Putamen (tissue), 1 donor: ENCODE data around the gene CACNA1H.

Source experiments
- DNase-seq: peaks from one replicate; pipeline ENCODE4 v3.0.0-alpha.2; 2016; ENCODE audit warnings: low spot score

The CACNA1H gene

DNA sequence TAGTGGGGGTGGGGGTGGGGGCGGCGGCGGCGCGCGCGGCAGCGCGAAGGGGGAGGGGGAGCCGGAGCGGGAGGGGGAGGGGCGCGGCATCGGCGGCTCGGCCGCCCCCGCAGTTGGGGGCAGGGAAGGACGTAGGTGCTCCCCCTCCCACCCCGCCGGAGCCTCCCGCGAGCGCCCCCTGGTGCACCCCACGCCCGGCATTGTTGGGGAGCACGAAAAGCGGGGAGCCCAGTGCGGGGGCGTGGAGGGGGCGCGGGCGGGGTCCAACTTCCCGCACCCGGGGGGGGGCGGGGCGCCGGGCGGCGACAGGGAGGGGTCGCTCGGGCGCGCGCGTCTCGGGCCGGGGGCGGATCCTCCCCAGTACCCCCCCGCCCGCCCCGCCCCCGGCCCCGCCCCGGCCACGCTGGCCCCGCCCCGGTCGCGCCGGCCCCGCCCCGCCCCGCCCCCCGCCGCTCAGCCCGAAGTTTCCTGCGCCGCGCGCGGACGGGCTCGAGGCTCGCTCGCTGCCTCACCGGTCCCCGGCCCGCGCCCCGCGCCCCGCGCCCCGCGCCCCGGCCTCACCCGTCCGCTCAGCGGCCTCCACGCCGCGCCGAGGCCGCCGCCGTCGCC lies at the start of gene CACNA1H:
Gene CACNA1H (plus strand): TSS at position 456 of the 609 bp plus-strand sequence. CDS start 632 bp downstream, outside the sequence.
- no peak for DNase-seq

DNA sequence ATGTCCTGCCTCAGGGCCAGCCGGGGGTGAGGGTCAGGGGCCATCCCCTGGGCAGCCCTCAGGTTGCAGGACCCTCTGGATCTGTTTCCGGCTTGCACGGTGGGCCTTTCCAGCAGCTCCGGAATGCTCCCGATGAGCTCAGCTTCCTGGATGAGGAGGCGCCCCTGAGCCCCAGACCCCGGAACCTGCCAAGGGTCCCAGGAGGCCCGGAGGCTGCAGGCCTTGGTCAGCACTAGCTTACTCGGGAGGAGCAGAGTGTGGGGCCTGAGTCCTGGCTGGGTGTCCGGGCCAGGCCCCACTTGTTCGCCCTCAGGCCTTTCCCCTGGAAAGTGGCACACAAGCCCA lies 49.3 kb upstream of the CACNA1H start:
- no peak for DNase-seq

DNA sequence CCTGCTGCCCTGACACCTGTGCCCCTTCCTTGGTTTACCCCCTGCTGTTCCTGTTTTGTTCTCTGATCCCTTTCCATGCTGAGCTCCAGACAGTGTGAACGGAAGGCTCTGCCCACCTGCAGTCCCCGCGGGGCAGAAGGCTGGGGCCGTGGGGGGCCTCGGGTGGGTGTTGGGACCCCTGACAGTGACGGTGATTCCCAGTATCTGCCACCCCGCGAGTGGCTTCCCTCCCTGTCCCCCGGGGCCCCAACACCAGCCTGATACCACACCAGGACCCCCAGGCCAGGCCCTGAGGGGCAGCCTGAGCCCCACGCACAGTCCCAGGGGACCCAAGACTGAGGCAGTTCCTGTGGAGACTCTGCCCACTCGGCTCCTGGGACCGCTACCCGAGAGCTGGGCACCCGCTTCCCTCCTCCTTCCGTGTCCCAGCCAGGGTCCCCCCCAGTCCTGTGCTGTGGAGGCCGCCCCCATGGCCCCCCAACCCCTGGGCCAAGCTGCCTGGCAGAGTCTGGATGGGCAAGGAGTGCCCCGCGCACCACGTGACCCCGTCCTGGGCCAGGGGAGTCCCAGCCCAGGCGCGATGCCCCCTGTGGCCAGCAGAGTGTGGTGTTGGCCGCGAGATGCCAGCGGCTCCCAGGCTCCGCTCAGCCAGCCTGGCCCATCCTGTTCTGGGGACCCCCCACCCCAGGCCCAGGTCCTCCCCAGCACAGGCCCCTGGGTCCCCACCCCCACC lies 46.9 kb upstream of the CACNA1H start:
- DNase-seq = peak; percentile 55

DNA sequence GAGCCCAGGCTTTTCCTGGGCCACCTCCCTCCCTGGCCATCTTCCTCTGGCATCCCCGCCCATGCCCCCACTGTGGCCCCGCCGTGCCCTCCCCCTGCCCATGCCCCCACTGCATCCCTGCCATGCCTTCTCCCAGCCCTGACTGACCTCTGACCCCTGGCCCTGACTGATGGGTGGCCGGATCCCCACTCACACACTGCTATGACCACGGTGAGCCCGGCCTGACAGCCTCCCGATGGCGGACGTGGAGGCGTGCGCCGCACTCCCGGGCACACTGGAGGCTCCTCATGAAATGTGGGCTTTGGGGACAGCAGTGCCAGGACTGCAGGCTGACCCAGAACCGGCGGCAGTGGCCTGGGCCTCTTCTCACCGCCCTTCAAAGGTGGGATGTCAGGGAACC lies 46.2 kb upstream of the CACNA1H start:
- no peak for DNase-seq

DNA sequence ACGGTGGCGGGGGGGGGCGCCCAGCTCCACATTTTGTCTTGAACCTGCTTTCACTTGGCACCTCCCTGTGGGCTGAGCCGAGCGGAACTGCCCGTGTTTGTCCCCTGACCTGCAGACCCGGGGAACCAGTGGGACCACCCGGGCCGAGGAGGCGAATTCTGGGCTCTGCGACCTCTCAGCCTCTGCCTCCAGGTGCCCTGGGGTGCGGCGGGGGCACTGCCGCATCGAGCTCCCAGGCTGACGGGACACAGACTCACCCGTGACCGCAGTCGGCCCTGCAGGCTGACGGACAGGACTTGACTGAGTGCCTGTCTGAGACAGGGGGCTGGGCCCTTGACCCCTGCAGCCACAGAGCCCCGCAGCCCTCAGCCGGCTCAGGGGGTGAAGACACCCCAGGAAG lies 45.8 kb upstream of the CACNA1H start:
- DNase-seq = no peak

DNA sequence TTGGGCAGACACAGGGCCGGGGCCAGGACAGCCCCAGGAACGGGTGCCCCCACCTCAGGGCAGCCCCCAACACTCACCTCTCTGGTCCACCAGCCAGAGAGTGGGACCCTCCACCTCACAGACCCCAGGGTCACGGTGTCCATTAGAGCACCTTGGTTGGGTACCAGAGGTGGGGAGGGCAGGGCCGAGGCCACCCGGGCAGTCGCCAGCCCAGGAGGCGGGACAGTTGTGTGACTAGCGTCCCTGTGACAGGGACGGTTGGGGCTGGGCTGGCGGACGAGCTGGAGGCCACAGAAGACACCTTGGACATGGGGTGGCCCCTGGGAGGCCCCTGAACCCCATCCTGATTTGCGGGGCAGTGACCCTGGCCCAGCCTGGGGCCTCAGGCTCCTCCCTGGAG lies 45.2 kb upstream of the CACNA1H start:
- no peak for DNase-seq

DNA sequence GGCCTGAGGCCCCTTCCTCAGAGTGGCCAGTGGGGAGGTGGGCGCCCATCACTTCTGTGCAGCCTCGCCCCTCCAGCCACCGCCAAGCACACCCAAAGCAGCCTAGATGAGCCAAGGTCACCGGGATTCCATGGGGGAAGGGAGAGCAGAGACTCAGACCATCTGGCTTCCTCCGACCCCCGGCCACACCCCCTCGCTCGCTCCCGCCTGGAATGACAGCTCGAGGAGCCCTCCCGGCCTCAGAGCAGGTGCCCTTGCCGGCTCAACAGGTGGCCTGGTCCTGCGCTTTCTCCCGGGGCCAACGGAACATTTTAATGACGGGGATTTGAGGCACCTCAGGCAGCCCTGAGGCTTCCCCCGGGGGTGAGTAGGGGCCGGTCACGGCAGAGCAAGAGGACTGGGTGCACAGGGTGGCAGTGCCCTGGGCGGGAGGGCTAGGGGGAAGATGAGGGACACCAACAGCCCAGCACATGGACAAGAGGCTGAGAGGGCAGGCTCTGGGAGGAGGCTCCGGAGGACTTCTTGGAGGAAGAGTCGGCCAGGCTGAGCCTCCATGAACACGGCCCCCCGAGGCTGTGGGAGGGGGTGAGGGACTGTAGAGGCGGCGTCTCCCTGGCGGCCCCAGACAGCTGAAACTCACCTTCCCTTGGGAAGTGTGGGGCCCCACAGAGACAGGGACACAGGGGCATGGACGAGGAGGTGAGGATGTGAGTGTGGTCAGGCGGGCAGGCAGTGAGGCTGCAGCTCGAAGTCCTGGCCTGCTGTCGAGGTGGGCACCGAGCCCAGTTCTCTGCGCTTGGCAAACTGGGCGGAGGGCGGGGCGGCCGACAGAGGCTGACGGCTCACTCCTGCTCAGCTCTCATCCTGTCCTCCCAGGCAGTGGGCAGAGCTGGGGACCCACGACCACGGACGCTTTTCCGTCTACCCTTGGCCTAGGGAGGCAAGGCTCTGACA lies 44.3 kb upstream of the CACNA1H start:
- no peak for DNase-seq

DNA sequence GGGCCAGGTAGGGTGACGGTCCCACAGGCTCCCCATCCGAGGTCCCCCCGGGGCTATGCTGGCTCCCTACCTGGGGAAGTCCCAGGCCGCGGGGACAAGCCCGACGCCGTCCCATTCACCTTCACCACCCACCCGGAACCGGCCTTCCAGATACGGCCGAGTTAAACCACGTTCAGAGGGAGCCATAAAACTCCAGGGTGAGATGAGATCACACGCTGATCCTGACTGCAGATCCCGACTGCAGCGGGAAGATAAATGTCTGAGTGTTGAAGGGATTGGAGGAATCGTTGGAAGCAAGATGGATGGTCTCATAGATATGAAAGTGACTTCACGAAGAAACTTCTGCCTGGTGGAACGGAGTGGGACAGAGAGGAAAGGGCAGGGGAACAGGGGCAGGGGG lies 43.3 kb upstream of the CACNA1H start:
- no peak for DNase-seq

DNA sequence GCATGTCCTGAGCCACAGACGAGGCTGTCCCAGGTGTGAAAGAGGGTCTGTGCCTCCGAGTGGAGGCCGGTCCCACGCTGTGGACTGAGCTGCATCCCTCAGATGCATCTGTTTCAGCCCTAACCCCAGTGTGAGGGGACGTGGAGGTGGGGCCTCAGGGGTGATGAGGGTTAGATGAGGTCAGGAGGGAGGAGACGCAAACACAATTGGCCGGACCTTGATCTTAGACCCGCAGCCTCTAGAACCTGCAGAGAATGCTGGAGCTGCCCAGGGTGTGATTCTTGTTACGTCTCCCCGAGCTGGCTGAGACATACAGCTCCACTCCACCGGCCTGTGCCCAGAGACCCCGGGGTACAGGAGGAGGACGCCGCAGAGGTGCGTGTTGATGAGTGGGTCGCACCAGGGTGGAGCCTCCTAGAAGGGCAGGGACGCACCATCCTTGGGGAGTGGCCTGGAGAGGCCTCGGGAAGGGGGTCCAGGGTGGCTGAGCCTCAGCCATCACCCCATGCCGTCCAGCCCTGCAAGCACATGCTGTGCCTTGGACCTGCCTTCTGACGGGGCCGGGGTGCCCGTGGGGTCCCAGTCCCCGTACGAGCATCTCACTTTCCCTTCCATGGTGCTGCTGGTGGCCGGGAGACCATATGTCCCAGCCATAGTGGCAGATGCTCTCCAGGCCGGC lies 40.3 kb upstream of the CACNA1H start:
- DNase-seq = no peak

DNA sequence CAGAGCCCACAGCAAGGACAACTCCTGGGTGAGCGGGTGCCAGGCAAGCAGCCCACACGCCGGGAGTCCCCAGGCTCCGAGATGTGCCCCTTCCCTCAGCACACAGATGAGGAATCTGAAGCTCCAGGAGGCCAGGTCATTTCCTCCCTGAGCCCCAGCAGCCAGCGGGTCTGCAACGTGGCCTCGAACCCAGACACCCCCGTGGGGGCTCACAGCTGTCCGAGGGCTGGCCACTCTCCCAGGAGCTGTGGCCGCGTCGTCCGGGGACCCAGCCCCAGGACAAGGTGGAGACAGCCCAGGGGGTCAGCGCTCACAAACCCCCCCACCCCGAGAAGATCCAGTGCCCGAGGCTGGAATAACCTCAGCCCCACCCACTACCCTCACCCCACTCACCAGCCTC lies 39.4 kb upstream of the CACNA1H start:
- DNase-seq = no peak

DNA sequence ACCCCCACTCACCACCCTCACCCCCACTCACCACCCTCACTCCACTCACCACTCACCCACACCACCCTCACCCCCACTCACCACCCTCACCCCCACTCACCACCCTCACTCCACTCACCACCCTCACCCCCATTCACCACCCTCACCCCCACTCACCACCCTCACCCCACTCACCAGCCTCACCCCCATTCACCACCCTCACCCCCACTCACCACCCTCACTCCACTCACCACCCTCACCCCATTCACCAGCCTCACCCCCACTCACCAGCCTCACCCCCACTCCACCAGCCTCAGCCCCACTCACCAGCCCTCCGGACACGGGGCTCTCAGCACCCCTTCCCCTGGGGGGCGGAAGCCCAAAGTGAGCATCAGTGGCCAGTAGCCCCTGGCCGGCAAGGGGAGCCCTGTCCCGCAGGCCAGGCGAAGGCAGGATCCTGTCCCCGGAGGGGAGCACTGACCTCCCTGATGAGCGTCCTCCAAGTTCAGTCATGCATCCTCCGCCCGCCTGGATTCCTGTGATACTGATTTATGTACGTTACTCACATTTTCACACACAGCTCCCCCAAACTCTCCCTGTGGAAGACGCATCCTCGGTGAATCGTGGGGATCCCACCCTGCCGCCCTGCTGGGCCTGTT lies 38.9 kb upstream of the CACNA1H start:
- no peak for DNase-seq

DNA sequence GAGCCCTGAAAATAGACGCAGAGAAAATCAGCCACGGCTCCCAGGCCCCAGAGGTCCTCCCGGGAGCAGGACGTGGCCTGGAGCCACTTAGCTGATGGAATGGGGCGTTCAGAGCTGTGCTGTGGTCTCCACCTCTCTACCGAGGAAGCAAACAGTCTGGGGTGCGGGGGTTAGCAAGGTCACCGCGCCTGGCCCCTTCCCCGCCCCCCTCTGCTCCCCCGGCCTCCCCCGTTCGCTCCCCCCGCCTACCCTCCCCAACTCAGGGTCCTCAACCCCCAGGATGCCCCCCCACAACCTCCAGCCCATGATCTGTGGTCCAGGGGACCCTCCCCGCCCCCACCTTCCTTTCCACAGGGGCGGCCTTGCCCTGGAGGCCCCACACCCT lies 36.2 kb upstream of the CACNA1H start:
- DNase-seq = no peak

DNA sequence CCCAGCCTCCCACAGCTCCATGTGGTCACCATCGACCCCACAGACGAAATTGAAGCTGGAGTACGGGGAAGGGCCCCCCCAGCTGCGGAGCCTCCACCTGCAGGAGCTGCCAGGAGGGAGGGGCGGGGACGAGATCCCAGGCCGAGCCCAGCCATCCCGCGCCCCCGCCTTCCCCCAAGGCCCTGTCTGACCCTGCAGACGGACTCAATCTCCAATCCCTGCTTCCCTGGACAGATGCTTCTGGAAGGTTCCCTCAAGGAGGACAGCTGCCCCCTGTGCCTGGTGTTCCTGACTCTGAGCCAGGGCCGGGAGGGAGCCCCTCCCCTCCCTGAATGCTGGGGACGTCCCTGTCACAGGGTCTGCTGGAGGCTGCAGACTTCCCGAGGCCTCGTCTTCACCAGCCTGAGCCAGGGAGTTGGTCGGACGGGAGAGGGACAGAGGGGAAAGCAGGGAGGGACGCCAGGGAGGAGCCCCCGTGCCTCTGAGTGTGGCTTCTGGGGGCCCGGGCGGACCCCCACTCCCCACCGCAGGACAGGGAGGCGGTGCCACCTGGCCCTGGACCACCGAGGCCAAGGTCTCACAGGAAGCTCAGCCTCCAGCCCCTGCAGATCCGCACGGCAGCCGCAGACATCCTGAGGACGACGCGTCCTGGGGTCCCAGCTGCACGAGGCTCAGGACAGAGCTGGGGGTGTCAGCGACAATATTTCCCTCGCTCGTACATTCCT lies 35.6 kb upstream of the CACNA1H start:
- DNase-seq = no peak

DNA sequence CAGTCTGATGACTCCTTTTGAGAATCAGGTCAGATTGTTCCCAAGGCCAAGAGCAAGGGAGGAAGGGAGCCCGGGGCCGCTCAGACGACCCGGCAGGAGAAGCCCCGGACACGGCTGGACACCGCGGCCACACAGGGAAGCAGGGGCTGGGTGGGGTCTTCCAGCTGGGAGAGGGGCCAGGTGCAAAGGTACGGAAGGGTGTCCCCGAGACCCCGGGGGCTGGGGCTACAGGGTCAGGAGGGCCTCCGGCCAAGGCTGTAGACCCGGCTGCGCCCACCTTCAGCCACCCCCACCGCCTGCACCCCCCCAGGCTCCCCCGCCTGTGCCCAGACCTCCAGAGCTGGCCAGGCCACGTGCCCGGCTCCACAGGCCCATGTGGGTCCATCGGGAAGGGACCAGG lies 35.0 kb upstream of the CACNA1H start:
- no peak for DNase-seq

DNA sequence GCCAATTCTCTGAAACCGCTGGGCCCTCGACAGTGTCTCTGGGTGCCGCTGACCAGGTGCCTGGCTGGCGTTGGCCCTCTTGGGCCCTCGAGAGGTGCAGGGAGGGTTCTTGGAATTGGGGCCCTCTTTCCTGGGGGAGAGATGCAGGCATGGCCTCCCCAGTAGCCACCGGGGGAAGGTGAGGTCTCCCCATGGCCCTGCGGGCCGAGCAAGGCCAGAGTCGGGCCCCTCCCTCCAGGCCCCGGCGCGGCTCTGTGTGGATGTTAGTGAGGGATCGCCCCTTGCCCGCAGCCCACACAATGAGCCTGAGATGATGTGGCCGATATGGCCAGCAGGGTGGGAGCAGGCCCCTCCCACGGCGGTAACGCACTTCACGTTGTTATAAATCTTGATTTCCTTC lies 33.8 kb upstream of the CACNA1H start:
- DNase-seq = no peak

DNA sequence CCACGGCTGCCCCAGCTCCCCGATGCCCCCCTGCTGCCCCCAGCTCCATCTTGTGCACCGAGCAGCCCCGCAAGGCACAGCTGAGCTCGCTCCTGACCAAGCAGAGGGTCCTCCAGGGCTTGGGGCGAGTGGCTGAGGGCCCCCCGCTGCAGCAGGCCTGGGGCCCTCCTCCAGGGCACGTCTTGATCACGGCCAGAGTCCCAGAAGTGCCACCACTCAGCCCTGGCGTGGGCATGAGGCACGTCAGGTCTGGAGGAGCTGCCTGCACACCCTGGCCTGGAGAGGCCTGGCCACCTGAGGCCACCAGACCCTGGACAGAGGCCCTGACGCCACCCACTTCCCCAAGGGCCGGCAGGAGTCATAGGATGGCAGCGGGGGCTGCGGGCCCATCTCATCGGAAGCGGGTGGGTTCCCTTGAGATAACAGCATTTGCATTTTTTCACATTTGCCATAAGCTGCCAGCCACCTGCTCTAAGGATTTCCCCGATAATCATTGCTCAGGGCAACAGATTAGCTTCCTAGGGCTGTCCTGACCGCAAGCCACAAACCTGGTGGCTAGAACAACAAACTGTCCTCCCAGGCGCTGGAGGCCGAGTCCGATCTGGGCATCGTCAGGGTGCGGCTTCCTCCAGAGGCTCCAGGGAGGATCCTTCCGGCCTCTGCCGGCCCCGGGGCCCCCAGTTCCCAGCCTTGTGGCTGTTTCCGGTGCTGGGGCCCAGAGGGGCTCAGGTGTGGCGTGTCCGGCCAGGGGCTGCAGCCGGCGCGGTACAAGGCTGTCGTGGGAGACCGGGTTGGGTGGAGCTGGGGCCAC lies 32.9 kb upstream of the CACNA1H start:
- no peak for DNase-seq

DNA sequence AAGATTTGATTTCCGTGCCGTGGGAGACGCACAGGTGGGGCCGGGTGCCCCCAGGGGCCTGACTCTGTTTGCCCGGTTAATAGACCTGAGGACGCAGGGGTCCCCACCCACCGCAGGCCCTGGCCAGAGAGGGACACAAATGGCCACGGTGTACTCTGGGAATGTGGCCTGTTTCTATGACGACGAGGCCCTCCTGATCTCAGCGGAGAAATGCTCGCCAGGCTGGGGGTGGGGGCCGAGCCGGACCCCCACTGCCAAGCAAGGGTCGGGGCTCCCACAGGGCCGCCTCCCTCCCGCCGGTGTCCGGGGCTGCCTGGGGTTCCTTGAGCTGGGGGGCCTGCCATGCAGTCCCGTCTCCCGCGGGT lies 32.3 kb upstream of the CACNA1H start:
- no peak for DNase-seq

DNA sequence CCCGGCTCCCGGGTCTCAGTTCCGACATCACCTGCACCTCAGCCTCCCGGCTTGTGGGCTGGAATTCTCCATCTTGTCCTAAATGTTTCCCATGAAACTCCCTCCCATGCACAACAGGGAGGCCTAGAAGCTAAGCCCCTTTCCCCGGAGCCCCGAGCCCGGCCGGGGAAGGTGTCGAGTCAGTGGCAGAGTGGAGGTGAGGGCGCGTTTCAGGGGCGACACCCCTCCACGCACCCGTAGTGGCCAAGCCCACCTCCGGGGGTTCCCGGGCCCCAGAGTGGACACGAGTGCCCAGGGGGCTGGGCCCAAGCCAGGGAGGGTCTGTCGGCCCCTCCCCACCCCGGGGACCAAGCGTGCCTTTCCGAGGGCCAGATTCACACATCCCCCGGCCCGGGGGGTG lies 31.9 kb upstream of the CACNA1H start:
- no peak for DNase-seq

DNA sequence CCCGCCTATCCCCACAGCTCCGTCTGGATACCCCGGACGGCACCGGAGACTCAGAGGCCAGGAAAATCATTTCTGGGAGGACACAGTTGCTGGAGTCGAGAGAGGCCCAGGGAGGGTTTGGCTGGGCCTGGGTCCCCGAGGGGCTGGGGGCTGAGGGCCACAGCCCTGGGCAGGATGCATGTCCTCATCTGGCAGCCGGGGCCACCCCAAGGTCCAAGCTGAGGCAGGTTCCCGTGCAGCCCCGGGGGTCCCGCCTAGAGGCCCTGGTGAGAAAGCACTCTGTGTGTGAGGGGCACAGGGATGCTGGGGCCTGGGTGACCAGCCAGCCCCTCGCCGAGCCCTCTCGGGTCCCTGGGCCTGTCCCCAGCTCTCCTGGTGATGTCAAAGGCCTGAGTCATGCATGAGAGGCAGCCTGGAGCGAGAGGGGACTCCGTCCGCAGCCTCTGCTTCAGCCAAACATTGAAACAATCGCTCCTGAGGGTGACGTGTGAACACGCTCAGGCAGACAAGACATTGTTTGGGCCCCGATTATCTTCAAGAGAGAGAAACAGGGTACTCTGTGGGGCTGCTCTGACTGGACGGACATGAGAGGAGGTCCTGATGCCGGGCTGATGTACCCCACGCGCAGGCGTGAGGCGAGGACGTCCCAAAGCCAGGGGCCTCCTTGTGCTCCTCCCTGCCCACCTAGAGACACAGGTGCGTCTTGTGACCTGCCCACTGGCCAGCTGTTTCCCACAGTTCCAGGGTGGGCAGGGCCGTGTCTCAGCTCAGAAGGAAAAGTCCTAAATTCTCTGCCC lies 31.1 kb upstream of the CACNA1H start:
- no peak for DNase-seq

DNA sequence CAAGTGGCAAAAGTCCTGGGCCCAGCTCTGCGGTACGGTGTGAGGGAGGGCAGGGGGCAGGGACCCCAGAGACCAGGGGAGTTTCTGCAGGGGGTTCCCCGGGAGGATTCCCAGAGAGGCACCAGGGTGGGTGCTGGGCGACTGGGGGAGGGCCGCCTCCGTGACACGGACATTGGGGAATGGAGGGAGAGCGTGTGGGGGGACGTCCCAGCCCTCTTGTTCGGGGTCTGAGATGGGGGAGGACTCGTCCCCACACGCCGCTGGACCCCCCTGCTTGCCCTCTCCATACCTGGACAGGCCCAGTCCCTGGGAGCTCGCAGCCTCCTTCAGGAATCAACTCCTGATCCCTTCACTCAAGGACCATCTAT lies 30.5 kb upstream of the CACNA1H start:
- DNase-seq = no peak
